Measurements from ENCODE around the gene LRRC74A.

Gene LRRC74A

DNA sequence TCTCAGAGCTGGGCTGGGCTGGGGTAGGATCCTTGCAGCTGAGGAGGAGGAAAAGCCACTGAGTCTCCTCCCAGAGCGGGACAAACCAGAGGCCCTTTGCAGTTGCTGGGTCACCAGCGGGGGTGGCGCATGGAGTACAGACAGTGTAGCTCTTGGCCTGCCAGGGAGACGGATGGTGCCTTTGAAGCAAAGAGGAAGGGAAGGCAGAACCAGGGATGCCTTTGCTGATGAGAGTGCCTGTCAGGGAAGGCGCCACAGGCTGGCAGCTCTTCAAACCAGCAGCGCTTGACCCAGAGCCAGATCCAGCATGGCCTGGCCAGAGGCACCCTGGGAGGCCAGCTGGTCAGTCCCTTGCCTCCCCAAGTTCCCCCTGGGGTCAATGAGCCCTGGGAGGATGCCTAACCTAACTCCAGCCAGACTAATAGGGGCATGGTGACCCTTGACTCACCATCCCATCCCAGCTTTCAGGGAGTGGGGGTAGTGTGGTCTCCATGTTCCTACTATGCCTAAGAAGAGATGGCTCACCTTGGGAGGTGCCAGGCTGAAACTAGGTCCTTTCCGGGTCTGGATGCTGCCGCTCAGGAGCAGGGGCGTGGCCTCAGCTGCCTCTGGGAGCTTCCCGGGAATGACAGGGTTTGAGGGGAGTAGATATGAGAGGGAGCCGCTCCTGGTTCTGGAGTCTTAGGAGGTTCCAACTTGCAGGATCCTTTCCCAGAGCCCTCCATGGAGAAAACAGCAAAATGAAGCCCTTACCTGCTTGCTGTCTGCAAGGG lies 45.1 kb upstream of the LRRC74A start:
- DNase-seq (ENCODE audit: low spot score) = no peak
- TF ChIP-seq, protein P1, sequence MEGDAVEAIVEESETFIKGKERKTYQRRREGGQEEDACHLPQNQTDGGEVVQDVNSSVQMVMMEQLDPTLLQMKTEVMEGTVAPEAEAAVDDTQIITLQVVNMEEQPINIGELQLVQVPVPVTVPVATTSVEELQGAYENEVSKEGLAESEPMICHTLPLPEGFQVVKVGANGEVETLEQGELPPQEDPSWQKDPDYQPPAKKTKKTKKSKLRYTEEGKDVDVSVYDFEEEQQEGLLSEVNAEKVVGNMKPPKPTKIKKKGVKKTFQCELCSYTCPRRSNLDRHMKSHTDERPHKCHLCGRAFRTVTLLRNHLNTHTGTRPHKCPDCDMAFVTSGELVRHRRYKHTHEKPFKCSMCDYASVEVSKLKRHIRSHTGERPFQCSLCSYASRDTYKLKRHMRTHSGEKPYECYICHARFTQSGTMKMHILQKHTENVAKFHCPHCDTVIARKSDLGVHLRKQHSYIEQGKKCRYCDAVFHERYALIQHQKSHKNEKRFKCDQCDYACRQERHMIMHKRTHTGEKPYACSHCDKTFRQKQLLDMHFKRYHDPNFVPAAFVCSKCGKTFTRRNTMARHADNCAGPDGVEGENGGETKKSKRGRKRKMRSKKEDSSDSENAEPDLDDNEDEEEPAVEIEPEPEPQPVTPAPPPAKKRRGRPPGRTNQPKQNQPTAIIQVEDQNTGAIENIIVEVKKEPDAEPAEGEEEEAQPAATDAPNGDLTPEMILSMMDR (IDR thresholded peaks at IDR 0.05; ENCODE audit: extremely low read depth, missing control alignments) = no peak

DNA sequence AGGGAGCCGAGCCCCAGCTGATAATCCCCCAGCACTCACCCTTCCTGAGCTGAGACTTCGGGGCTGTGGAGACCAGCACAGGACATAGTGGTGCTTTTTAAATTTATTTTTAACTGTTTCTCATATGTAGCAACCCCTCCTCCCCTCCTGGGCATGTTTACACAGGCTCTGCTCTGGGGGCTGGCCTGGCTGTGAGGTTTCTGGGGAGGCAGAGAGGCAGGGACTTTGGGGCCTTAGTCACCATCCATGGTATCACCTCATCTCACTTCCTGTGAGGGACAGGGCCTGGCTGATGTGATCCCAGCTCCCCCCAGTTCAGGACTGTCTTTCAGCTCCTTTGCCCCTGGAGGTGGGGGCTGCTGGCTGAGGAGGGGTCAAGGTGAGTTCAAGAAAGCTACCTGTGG lies 44.6 kb upstream of the LRRC74A start:
- no peak for DNase-seq (ENCODE audit: low spot score)
- TF ChIP-seq, protein P1 (IDR thresholded peaks at IDR 0.05; ENCODE audit: extremely low read depth, missing control alignments) = no peak

DNA sequence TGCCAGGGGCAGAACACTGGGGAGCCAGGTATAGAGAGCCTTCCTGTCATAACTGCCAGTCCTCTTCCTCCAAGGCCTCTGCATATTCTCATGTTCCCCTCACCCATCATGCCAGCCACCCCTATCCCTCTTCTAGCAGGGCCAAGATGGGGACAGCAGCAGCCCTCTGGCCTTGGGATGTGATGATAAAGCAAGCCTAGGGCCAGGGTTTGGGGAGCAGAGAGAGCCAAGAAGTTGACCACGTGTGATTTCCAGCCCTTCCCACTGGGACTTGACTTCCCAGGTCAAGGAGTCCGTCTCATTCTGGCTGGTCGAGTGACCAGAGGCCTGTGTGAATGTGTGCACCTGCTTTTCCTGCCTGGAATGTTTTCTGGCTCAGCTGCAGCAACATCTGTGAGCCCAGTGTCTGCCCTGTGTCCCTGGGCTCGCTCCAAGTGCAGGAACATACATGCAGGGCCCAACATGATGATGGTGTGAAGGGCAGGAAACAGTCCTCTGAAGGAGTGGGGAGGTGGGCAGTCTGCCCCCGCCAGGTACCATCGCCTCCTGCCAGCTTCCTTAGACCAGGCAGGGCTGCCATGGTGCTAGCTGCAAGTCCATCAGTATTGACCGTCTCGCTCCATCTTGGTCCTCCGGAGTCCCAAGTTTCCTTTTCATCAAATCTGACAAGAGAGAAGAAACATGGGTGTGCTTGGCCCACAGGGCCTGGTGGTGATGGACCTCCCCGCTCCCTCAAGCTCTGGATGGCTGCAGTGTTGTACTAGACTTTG lies 43.9 kb upstream of the LRRC74A start:
- no peak for DNase-seq (ENCODE audit: low spot score)

DNA sequence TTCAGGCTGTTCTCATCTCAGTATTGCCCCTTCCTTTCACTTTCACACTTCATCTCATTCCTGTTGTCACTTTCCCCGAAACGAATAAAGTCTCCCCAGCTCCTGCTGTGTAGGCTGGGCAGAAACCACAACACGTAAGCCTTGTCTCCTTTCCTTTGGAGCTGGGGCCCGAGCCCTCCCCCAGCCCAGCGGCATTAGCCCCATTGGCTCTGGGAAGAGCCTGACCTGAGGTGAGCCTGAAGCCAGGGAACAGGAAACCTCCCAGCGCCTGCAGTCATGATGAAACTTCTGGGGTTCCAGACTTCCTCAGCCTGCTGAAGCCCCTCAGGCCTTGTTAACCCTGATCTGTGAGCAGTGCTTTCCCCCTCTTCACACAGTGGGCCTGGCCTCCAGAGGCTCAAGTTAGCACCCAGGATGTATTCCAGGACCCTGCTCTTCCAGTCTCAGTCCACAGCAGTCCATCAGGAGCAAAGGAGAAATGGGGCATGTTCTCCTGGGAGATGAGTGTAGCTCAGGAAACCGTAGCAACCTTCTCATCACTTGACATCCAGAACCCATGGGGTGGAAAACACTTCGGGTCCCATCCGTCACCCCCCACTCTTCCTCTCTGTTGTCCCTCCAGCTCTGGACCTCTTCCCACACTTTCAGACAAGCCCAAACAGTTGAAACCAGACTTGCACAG lies 43.2 kb upstream of the LRRC74A start:
- TF ChIP-seq, protein P1 (IDR thresholded peaks at IDR 0.05; ENCODE audit: extremely low read depth, missing control alignments) = no peak
- DNase-seq (ENCODE audit: low spot score) = peak; percentile 65

More for the DNA sequence above, 43.9 kb upstream of the LRRC74A start:
- TF ChIP-seq, protein P1 (IDR thresholded peaks at IDR 0.05; ENCODE audit: extremely low read depth, missing control alignments) = no peak

DNA sequence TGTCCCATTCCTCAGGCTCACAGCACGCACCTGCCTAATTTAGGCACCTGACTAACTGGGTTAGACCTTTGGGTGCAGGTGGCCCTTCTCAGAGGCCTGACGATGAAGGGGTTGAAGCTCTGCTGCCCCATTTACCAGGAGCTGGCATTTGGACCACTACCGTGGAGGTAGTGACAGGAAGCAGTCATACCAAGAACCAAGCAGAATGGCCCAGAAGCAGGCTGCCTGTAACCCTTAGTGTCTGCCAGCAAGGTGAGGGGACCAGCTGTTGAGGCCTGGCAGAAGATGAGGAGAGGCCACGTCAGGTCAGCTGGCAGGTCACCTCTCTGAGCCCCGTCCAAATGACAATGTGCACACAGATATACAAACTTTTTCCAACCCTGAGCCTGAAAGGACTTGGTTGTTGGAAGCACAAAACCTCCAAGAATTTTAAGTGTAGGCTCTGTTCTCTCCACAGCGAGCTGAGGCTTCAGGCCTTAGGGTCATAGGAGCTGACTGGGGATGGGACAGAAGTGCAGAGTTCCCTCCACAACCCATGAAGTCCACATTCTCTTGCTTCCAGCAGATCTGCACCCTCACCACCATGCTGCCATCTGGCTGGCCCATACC lies 41.8 kb upstream of the LRRC74A start:
- TF ChIP-seq, protein P1 (IDR thresholded peaks at IDR 0.05; ENCODE audit: extremely low read depth, missing control alignments) = no peak
- DNase-seq (ENCODE audit: low spot score) = no peak

DNA sequence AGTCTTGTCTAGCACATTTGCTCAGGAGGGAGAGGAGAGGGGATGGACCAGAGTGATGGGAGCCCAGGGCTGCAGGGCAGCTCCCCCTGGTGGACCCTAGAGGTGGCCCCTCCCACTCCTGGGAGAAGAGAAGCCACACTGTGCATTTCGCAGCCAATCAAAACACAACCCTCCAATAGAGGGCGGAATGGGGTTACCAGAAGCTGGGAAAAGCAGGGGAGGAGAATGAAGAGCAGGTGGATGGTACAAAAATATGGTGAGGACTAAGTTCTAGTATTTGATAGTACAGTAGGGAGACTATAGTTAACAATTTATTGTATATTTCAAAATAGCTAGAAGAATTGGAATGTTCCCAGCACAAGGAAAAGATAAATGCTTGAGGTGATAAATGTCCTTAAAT lies 41.3 kb upstream of the LRRC74A start:
- peak; percentile 87 for DNase-seq (ENCODE audit: low spot score)
- TF ChIP-seq, protein P1 (IDR thresholded peaks at IDR 0.05; ENCODE audit: extremely low read depth, missing control alignments) = peak; percentile 77
